K562 (cell line): ENCODE results near the gene UNC79.

Source experiments
- ELF4 ChIP-seq: fragments of 450-650 bp; formaldehyde crosslinking; IDR thresholded peaks from 2 replicates; pipeline ENCODE4 v1.4.0; 2022; ENCODE audit warnings: missing genetic modification characterization
- GMEB1 ChIP-seq: fragments of 250-450 bp; sonication (Bioruptor Pico); IDR thresholded peaks from 2 replicates; pipeline ENCODE4 v1.4.0; 2020; ENCODE audit warnings: mild to moderate bottlenecking
- MXD1 ChIP-seq: fragments of 250-450 bp; sonication (Bioruptor Pico); IDR thresholded peaks from 2 replicates; pipeline ENCODE4 v1.8.0; 2021; ENCODE audit warnings: borderline replicate concordance, mild to moderate bottlenecking, moderate library complexity; ENCODE audit not compliant: poor library complexity, severe bottlenecking
- XRCC3 ChIP-seq: fragments of 450-650 bp; IDR thresholded peaks from 2 replicates; pipeline ENCODE4 v1.6.1; 2017; ENCODE audit warnings: mild to moderate bottlenecking, moderate library complexity
- ZNF23 ChIP-seq: fragments of 250-450 bp; sonication (Bioruptor Pico); IDR thresholded peaks from 2 replicates; pipeline ENCODE4 v1.4.0; 2020; ENCODE audit warnings: mild to moderate bottlenecking

- TF ChIP-seq ELF4 (CRISPR knock-in tag), result no peak
- no peak for TF ChIP-seq MXD1 (CRISPR knock-in tag)
- TF ChIP-seq ZNF23 (CRISPR knock-in tag), result no peak
- TF ChIP-seq GMEB1 (CRISPR knock-in tag), result no peak
- TF ChIP-seq XRCC3, result no peak
These were observed 281.5 kb downstream of the UNC79 start for GRCh38 chr14:93712079-93712837.
